ENCODE measurements around the gene CCDC157.

Gene CCDC157

GRCh38 chr22:30358541-30358940 lies 1.7 kb downstream of the CCDC157 start:
- TF ChIP-seq CTCF (conservative IDR thresholded peaks at IDR 0.05): no peak
- no peak overlapping the region for H3K27ac ChIP-seq

GRCh38 chr22:30361916-30362650 lies 5.3 kb downstream of the CCDC157 start:
- TF ChIP-seq ZFX (IDR thresholded peaks at IDR 0.05): no peak
- no peak for TF ChIP-seq CTCF (conservative IDR thresholded peaks at IDR 0.05)
- H3K27ac ChIP-seq: no peak overlapping the region

GRCh38 chr22:30362651-30363281 lies 6.0 kb downstream of the CCDC157 start:
- H3K27ac ChIP-seq: no peak overlapping the region
- TF ChIP-seq ZFX (IDR thresholded peaks at IDR 0.05) (no peak), CTCF (conservative IDR thresholded peaks at IDR 0.05) (no peak)

- no peak overlapping the region for H3K27ac ChIP-seq
- TF ChIP-seq CTCF (conservative IDR thresholded peaks at IDR 0.05): no peak
- no peak for TF ChIP-seq ZFX (IDR thresholded peaks at IDR 0.05)
Measured at GRCh38 chr22:30365891-30366290, 9.1 kb downstream of the CCDC157 start.

- H3K27ac ChIP-seq: no peak overlapping the region
- TF ChIP-seq CTCF (conservative IDR thresholded peaks at IDR 0.05) (no peak), ZFX (IDR thresholded peaks at IDR 0.05) (no peak)
Measured at GRCh38 chr22:30368420-30368819, 11.6 kb downstream of the CCDC157 start.

GRCh38 chr22:30370641-30371230 lies 13.9 kb downstream of the CCDC157 start:
- no peak overlapping the region for H3K27ac ChIP-seq

More at GRCh38 chr22:30370641-30371230, 13.9 kb downstream of the CCDC157 start:
- TF ChIP-seq CTCF (conservative IDR thresholded peaks at IDR 0.05): no peak
- TF ChIP-seq ZFX (IDR thresholded peaks at IDR 0.05): no peak

All from C4-2B (cell line).